ENCODE data around the gene CNTLN.

DNA sequence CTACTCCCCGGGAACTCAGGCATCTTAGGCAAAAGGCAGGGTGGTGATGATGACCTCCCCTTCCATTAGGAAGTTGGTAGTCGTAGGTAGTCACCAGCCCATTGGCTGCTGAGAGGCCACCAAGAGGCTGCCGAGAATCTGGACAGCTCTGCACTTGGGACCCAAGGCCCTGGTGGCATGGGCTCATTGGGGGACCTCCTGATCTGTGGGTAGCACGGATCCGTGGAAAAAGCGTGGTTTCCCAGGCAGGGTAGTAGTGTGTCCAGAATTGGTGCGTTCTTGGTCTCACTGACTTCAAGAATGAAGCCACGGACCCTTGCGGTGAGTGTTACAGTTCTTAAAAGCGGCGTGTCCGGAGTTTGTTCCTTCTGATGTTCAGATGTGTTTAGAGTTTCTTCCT is 158.8 kb downstream of the CNTLN start:
- TF ChIP-seq, protein P1, sequence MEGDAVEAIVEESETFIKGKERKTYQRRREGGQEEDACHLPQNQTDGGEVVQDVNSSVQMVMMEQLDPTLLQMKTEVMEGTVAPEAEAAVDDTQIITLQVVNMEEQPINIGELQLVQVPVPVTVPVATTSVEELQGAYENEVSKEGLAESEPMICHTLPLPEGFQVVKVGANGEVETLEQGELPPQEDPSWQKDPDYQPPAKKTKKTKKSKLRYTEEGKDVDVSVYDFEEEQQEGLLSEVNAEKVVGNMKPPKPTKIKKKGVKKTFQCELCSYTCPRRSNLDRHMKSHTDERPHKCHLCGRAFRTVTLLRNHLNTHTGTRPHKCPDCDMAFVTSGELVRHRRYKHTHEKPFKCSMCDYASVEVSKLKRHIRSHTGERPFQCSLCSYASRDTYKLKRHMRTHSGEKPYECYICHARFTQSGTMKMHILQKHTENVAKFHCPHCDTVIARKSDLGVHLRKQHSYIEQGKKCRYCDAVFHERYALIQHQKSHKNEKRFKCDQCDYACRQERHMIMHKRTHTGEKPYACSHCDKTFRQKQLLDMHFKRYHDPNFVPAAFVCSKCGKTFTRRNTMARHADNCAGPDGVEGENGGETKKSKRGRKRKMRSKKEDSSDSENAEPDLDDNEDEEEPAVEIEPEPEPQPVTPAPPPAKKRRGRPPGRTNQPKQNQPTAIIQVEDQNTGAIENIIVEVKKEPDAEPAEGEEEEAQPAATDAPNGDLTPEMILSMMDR (IDR thresholded peaks at IDR 0.05), result no peak
- TF ChIP-seq POLR2A (IDR thresholded peaks at IDR 0.05), result no peak
